Activated CD4-positive, alpha-beta T cell treated with anti-CD3 and anti-CD28 coated beads, Interleukin-2, amount 50 U/mL, for 1 hour (primary cell): ENCODE results near the gene FOXL3.

ENCODE experiments used
- DNase-seq: peaks from one replicate; pipeline ENCODE4 v3.0.0-alpha.2; 2020

FOXL3 gene

DNA sequence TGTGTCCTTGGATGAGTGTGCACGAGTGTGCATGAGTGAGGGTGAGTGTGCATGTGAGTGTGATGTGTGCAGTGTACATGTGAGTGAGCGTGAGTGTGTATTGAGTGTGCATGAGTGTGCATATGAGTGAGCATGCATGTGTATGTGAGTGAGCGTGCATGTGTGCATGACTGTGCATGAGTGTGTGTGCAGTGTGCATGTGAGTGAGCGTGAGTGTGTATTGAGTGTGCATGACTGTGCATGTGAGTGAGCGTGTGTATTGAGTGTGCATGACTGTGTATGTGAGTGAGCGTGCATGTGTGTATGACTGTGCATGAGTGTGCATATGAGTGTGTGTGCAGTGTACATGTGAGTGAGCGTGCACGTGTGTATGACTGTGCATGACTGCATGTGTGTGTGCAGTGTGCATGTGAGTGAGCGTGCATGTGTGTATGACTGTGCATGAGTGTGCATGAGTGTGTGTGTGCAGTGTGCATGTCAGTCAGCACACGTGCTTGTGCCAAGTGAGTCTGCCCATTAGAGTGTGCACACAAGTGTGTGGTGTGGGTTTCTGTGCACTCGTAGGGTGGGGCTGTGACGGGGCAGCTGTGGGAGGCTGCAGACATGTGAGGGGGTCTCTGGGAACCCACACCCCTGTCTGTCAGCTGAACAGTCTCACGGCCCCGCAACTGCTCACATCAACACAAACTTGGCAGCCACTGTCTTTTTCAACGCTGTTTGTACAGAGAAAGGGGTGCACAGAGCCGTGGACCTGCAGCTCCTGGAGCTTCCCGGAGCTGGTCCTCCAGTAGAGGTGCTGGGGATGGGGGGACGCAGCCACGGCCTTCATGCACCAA lies 14.8 kb downstream of the FOXL3 start:
- DNase-seq = no peak

DNA sequence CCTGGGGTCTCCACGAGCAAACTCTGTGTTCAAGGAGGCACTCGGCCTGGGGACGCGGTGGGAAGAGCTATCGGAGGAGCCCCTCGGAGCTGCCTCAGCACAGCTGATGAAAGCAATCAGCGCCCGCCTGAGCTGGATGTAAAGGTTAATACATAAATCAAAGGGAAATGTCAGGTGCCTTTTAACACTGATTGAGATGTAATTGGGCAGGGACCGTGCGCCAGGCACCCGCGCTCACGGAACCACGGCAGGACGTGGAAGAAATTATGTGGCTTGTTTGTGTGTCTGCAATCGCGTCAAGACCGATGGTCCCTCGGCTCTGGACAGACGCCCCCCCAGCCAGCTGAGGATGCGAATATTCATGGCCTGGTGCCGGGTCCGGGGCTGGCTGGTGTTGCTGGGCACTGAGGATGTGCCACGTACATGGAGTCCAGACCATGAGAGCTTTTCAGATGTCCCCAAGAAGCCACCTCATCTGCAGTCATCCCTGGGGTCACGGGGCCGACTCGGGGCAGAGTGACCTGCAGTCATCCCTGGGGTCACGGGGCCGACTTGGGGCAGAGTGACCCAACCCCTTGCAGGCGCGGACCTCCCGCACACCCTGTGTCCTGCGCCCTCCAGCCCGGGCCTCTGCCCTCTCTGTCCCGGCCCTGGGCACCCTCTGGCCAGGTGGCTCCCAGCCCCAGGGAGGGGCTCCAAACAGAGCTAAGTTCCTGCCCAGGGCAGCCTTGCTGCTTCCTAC lies 15.6 kb downstream of the FOXL3 start:
- DNase-seq = no peak

DNA sequence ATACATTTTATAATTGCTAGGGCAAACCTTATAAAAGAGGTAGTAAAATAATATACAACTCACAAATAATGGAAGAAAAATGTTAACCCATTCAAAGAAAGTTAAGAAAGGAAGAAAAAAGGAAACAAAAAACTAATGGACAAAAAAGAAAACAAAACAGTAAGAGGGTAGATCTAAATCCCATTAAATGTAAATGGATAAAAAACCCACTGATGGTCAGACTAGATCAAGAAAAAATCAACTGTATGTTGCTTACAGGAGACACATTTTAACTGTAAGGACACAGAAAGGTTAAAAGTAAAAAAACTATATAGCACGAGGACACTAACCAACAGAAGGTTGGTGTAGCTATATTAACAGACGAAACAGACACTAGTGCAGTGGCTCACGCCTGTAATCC lies 18.0 kb downstream of the FOXL3 start:
- no peak for DNase-seq

DNA sequence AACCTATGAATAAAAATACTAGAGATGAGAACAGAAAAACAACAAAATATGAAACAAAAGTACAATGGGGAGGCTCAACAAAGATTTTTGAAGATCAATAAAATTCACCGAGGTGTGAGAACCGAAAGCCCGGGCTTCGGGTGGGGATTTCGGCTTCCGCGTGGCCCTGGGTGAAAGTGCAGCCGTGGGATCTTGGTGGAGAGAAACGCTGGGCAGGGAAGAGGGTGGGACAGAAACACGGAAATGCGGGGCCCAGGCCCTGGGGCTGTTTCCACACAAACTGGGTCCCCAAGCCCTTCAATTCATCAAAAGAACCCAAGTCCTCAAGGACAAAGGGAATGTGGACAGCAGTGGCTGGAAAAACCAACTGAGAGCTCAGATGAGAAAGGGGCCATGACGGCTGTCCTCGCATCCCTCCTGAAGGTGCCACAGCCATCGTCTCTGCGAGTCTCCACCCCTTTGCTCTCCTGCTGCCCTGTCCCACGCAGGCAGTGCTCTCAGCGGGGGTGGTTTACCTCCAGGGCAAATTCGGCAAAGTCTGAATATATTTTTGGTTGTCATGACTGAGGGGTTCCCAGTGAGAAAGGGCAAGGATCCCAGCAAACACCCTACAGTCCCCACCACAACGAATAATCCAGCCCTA lies 19.7 kb downstream of the FOXL3 start:
- DNase-seq = no peak

DNA sequence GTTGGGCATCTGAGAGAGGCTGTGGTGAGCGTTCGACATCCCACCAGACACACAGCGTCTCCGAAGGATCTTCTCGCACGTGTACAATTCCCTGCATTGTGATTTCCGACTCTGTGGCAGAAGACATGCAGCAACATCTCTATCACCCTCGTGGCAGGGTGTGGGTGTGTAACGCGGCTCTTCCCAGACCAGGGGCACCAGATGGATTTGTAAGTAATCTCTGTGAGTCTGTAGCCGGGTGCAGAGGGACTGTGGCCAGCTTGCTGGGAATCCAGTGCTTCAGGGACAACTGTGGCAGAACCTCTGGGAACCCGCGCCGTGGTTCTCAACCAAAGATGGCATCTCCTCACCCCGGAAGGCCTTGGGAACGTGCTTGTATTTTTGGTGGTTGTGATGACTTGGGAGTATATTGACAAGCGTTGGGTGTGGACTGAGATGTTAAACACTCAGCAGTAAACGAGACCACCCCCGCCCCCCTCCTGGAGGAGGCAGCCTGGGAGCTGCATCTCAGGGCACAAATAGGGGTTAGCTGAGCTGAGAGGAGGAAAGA lies 21.2 kb downstream of the FOXL3 start:
- no peak for DNase-seq

DNA sequence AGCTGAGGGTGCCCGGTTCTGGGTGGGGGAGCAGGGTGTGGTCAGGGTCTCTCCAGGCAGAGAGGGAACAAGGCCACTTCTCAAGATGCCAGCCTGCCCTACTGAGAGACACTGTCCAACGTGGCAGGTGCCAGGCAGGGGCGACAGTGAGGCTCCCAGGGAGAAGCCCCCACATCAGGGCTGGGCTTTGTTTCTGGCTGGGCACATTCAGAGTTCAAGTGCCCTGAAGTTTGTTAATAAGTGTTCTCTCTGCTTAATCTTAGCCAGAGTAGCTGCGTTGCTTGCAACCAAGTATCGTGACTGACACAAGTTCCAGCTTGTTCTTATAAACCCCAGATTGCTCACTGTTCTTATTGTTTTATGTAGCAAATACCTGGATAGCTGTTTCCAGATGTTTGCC lies 21.8 kb downstream of the FOXL3 start:
- no peak for DNase-seq

DNA sequence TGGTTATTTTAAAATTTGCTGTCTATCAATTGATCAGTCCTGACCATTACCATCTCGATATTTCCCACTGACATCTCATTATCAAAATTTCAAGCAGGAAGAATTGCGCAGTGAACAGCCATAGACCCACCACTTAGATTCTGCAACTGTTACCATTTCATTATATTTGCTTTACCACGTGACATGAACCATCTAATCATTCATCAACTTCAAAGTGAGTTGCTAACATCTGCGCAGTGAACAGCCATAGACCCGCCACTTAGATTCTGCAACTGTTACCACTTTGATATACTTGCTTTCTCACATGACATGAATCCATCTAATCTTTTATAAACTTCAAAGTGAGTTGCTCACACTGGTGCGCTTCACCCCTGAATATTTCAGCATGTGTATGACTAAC lies 22.5 kb downstream of the FOXL3 start:
- no peak for DNase-seq

DNA sequence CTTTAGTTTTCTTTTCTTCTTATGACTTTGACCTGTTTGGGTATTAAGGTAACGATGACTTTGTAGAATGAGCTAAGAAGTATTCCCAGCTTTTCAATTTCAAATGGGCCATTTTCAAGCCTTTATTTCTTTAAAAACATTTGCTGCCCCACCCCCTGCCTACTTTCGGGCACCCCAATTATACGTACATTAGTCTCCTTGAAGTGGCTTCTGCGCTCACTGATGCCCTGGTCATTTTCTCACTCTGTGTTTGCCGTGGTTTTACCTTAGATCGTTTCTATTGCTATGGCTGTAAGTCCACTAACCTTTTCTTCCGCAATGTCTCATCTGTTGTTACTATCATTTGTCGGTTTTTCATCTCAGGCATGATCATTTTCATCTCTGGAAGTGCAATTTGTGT lies 24.9 kb downstream of the FOXL3 start:
- DNase-seq = no peak

DNA sequence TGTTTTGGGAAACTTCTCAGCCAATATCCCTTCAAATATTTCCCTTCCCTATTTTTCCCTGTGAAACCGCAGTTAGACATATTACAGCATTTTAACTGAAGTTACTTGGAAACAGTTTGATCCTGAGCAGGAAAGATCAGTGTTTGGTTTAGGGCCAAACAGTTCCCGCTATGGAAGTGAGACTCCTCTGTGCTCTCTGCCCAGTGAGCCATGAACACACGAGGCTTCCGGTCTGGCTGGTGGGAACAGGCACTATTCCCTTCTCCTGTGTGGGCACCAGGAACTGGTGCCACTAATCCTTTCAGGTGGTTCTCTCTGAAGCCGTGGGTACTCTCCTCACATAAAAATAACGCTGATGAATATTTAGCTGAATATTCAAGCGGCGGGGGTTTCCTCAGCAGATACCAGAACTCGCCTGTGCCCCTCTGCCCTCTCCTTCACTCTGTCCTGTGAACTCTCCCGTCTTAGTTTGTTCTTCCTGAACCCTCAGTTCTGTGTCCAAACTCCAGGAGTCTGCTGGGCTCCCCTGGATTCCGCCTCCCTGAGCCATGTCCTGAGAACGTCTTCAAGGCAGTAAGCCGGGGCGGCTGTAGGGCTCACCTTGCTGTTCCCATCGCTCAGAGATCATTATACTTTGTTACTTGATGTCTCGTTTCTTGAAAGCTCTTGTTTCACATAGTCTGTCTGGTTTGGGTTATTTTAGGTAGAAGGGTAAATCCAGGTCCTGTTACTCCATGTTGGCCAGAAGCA lies 25.7 kb downstream of the FOXL3 start:
- DNase-seq = no peak

DNA sequence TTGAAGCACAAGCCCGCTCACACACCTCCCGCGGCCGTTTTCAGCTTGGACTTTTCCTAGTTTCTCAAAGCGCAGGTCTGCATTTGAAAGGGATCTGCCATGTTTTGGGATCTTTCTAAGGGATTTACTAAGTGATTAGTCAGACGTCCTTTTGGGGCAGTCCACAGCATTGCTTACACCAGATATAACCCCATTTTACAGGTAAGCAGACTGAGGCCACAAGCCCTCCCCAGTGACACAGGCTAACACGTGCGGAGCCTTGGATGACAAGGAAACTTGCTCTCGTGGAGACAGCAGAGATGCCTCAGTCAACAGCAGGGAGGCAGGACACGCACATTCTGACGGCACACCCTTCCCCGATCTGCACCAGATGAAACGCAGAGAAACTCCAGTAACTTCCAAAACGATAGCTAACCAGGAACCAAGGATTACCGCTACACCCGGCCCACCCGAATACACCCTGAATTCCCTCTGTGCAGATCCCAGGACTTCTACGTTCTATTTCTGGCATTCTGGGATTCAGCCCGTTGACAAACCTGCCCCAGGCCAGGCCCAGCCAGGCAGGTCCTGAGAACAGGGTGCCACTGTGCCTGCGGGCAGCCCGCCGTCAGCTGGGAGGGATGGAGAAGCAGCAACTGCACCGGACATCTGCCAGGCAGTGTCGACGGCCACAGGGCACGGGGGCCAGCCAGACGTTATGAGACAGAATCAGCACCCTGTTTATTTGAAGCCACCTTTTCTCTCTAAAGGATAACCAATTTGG lies 27.9 kb downstream of the FOXL3 start:
- DNase-seq = no peak

DNA sequence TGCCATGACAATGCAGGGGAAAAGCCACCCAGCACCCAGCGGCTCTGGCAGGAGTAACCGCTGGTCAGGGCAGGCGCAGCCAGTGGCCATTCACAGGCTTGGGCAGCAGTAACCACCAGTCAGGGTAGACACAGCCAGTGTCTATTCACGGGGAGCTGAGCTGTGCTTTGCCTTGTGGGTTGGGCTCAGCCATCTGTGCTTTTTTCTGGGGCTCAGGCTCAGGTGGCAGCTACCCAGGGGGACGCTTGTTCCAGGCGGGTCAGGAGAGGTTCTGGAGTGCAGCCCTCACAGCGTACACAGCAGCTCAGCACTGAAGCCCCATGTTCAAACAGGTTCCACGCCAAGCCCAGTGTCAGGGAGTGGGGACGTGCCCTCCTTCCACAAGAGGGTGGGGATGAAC lies 28.5 kb downstream of the FOXL3 start:
- no peak for DNase-seq

DNA sequence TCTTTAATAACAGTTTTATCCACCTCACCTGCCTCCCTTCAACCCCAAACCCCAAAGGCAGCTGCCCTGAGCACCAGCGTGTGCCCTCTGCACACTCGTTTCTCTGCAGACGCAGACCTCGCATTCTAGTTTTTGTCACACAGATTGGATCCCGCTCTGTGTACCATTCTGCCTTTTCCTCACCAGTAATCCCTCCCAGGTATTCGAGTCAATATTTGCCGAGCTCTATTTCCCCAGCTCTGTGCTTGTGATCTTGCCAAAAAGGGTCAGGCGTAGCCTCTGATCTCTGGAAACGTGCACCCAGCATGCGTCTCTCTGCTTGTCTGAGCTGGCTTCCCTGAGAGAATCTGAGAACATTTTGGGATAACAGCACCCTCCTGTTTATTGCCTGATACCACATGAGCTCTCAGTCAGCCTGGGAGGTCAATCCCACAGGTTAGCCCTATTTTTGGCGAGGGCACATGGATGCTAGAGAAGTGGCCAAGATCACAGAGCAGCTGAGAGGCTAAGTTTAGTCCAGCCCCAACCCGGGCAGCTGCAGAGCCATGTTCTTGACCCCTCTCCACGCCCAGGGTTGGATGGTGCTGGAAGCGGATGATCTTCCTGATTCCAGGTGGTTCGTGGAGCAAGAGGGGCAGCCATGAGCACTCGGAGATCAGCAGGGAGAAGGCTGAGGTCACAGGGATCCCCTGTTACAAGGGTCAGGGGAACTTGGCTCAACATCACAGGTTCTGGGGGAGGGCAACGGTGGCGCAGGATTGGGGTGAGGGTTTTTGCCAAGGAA lies 29.1 kb downstream of the FOXL3 start:
- no peak for DNase-seq

DNA sequence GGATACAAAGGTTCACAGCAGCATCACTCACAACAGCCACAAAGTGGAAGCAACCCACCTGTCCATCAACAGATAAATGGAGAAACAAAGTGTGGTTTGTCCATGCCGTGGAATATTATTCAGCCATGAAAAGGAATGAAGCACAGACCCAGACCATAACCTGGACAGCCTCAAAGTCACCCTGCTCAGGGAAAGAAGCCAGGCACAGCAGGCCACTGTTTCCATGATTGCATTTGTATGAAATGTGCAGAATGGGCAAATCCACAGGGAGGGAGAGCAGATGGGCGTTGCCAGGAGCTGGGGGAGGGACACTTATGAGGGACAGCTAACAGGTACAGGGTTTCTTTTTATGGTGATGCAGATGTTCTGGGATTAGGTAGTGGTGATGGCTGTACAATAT lies 30.3 kb downstream of the FOXL3 start:
- DNase-seq = no peak

DNA sequence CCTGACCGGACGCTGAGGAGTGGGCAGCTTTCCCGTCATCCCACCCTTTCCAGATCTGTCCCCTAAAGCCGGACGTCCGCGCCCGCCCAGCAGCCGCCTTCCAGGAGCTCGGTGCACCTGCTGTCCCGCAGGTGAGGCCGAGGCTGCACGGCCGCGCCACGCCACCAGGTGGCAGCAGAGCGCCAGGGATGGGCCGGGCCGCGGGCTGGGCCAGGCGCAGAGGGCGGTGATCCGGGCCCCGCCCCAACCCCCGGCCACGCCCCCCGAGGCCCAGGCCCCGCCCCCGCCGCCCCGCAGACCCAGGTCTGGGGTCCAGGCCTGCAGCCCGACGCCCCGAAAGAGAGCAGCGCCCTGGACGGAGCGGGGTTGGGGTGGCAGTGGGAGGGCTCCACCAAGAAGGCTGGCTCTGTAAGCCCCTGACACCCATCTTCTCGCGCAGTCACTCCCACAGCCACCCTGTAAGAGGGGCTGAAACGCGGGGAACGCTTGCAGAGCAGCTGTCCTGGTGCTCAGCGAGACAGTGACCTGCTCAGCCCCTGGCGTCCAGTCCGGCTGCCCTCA lies 32.2 kb downstream of the FOXL3 start:
- DNase-seq = peak; percentile 87

DNA sequence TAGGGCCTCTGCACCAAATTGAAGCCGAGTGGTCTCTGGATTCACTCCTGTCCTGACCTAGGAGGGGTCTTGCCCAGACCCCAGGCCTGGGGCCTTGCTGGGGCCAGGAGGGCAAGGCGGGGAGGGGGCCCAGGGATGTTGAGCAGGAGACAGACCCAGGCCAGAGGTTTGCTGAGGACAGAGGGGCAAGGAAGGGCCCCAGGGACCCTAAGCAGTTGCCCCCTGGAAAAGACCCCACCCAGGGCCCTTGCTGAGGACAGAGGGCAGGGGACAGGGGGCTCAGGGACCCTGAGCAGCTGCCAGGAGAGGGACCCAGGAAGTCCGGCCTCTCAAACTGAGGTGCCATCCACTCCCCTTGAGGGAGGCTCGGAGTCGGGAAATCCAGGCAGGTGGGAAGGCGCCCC lies 32.7 kb downstream of the FOXL3 start:
- DNase-seq = no peak

DNA sequence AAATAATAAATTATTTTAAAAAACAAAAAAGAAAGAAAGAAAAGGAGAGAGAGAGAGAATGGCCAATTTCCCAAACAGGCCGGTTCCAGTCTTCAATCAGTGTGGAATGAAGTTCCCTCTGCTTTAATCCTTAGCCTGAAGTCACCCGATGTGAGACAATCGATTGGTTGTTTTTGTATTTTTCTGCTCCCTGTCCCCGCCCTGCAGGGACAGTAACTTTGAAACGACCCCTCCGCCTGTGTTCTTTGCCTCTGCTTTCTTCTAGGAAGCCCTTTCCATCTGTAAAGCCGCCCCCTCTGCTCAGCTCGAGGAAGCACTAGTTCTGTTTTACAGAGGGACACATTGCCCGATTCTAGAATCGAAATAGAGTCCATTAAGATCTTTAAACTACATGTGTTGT lies 33.4 kb downstream of the FOXL3 start:
- DNase-seq = no peak

DNA sequence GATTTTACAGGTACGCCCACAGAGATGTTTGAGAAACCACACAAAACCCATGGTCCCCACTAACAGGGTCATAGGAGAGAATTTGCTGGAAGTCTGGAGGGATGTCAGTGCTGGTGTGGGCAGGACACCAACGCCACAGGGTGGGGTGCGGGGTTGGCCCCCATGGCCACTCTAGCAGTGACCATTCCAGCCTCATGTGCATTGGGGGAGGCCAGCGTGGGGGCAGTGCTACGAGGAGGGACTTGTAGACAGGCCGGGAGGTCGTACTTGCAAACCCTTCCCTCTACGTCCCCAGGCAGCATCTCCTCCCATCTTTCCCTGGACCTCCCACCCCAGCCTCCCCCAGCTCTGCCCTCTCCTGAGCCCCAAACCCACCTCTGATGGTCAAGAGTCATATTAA lies 34.0 kb downstream of the FOXL3 start:
- DNase-seq = no peak

DNA sequence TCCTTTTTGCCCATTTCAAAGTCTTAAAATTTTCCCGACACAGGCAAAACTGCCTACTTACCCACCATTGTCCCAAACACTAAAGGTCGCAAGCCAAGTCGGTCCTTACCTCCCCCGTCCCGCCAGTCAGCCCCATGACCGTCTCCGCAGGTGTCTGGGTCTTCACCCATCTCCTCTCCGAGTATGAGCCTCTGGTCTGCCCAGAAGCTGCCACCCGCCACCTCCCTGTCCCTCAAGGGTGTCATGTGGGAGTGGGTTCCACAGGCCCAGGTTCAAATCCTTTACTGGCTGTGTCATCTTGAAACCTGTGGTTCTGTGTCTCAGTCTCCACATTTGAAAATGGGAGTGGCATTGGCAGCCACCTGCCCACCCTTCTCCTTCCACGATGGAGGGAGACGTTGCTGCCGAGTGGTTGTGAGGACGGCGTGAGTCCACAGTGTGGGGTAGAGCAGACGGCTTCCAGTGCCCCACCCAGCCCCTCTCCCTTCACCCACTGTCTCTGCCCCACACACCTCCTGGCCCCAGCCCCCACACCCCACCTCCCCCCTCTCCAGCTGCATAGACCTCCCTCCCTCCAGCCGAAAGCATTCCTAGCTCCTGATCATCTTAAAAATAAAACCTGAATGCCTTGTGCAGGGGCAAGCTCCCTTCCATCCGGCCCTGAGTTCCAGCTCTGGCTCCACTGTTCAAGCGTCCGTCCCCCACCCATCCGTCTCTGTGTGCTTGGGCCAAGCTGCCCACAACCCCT lies 35.3 kb downstream of the FOXL3 start:
- DNase-seq = no peak

DNA sequence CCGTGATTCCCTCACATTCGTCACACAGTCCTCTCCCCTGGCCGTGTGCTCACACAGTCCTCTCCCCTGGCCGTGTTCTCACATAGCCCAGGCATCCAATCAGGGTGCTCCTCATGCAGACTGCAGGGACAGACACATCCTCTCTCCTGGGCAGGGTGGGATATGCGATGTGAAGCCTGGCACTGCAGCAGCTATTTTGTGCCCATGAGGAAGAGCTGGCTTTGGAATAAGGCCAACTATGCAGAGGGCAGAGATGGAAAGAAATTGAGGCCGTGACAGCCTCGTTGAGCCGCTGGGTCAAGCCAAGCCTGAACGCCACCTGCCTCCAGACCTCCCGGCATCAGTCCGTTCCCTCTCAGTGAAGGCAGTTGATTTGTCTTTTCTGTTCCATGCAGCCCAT lies 35.8 kb downstream of the FOXL3 start:
- no peak for DNase-seq

DNA sequence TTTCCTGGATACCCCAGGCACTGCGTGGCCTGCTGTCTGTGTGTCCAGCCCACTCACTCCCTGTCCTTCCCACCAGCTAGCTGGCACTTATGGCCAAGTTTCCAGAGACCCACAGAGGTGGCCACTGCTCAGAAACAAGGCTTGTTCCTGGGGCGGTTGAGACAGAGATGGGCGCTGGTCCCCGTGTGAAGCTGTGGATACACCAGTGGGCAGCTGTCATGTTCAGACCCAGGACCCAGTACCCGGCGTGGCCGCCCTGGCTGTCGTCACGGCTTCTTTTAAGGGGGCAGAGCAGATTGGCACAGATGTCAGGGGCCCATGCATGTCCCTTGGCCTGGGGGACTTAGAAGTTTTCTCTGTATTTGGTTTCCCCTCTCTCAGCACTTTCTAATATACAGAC lies 36.3 kb downstream of the FOXL3 start:
- DNase-seq = no peak
